Activated CD8-positive, alpha-beta memory T cell treated with anti-CD3 and anti-CD28 coated beads, Interleukin-2, amount 10 ng/mL, durations not matched to agents 7 days and 5 days (primary cell): Measurements from ENCODE around the gene GIMAP4. TPM values are rescaled to one million over a fixed set of nuclear protein-coding genes. Genes with fewer than 3 reads are reported as not detected.
A peak's percentile ranks its signal among the peaks of the same experiment; 100 is the strongest.

ENCODE experiments used
- ATAC-seq: fragments of 150-1000 bp; cut with Tn5 transposase; one replicate; pipeline ENCODE4 v1.10.0; 2021; ENCODE audit warnings: moderate library complexity
- CTCF ChIA-PET: fragments of 350-600 bp; sonication (Branson Sonifier 250); formaldehyde crosslinking; loops from one replicate; lab custom pipeline; 2021; ENCODE audit warnings: antibody characterized with exemption; lab: Charles Lee
- DNase-seq: peaks from one replicate; pipeline ENCODE4 v3.0.0-alpha.2; 2020
- H3K27ac Mint-ChIP-seq: one replicate; pipeline ENCODE4 v1.8.0; 2021; ENCODE audit warnings: mild to moderate bottlenecking, mixed read lengths
- H3K27me3 Mint-ChIP-seq: one replicate; pipeline ENCODE4 v1.8.0; 2021; ENCODE audit warnings: mixed read lengths
- H3K36me3 Mint-ChIP-seq: one replicate; pipeline ENCODE4 v1.8.0; 2021; ENCODE audit warnings: mild to moderate bottlenecking, mixed read lengths
- H3K4me1 Mint-ChIP-seq: one replicate; pipeline ENCODE4 v1.8.0; 2021; ENCODE audit warnings: mixed read lengths
- H3K4me3 Mint-ChIP-seq: one replicate; pipeline ENCODE4 v1.8.0; 2021; ENCODE audit warnings: mild to moderate bottlenecking, moderate library complexity, mixed read lengths
- H3K9me3 Mint-ChIP-seq: one replicate; pipeline ENCODE4 v1.8.0; 2022; ENCODE audit warnings: low read depth, mixed read lengths
- total RNA-seq, 2 experiments: library from RNA; stranded (reverse); gene quantifications; one replicate each; pipeline ENCODE4 v1.2.3, GENCODE V29; 2021

Gene GIMAP4
- total RNA-seq, 2 experiments from 2014 or later, result 60.5 to 145 TPM

GRCh38 chr7:150621376-150621775, 54.2 kb downstream of the GIMAP4 start:
- peak overlapping the region; percentile 3 for H3K4me3 Mint-ChIP-seq
- H3K27me3 Mint-ChIP-seq, result no peaks in the 10 kb centered on the region
- H3K4me1 Mint-ChIP-seq, result peaks cover 56% of the 10 kb centered on the region
- no peak for DNase-seq
- peak overlapping the region; percentile 78 for H3K27ac Mint-ChIP-seq
- peaks cover 51% of the 10 kb centered on the region for H3K36me3 Mint-ChIP-seq
- ATAC-seq, result peak; percentile 46
- CTCF ChIA-PET, result interaction anchor here (1.0 to 2.7 kb wide), 5 partner anchors 10 to 172 kb away, joined by 3 to 12 read pairs (median 3); partner anchors contain the start of genes GIMAP2, GIMAP6 and GIMAP8
- no peaks in the 10 kb centered on the region for H3K9me3 Mint-ChIP-seq

Other genes starting within 250 kb of the GIMAP4 start
- 10 to 100 TPM; 24.7 to 25.3 TPM for gene LRRC61, start 244.0 kb upstream of the GIMAP4 start, total RNA-seq
- gene ACTR3C, start 243.8 kb upstream of the GIMAP4 start, total RNA-seq, result 1 to 10 TPM; 4.0 to 4.8 TPM
- not detected for gene RARRES2, start 225.8 kb upstream of the GIMAP4 start, total RNA-seq
- 10 to 100 TPM; 51.4 to 55.5 TPM for gene REPIN1, start 198.6 kb upstream of the GIMAP4 start, total RNA-seq
- gene ZNF775, start 188.1 kb upstream of the GIMAP4 start, total RNA-seq, result 1 to 10 TPM; 7.5 to 8.4 TPM
- gene GIMAP8, start 116.8 kb upstream of the GIMAP4 start, total RNA-seq, result 10 to 100 TPM in 1 of 2 experiments, 1 to 10 TPM in 1; 9.9 to 13.1 TPM
- gene GIMAP7, start 52.5 kb upstream of the GIMAP4 start, total RNA-seq, result 10 to 100 TPM; 49.9 to 89.7 TPM
- 10 to 100 TPM; 54.6 to 65.0 TPM for gene GIMAP6, start 65.0 kb downstream of the GIMAP4 start, total RNA-seq
- 10 to 100 TPM; 60.3 to 80.0 TPM for gene GIMAP2, start 118.3 kb downstream of the GIMAP4 start, total RNA-seq
- gene GIMAP1, start 149.2 kb downstream of the GIMAP4 start, total RNA-seq, result 10 to 100 TPM in 1 of 2 experiments, 1 to 10 TPM in 1; 6.8 to 12.4 TPM
- 10 to 100 TPM; 41.0 to 42.5 TPM for gene GIMAP5, start 170.0 kb downstream of the GIMAP4 start, total RNA-seq
- not detected for gene TMEM176B, start 233.0 kb downstream of the GIMAP4 start, total RNA-seq
- not detected for gene TMEM176A, start 233.4 kb downstream of the GIMAP4 start, total RNA-seq